Measurements from ENCODE around the gene TEAD1.

DNA sequence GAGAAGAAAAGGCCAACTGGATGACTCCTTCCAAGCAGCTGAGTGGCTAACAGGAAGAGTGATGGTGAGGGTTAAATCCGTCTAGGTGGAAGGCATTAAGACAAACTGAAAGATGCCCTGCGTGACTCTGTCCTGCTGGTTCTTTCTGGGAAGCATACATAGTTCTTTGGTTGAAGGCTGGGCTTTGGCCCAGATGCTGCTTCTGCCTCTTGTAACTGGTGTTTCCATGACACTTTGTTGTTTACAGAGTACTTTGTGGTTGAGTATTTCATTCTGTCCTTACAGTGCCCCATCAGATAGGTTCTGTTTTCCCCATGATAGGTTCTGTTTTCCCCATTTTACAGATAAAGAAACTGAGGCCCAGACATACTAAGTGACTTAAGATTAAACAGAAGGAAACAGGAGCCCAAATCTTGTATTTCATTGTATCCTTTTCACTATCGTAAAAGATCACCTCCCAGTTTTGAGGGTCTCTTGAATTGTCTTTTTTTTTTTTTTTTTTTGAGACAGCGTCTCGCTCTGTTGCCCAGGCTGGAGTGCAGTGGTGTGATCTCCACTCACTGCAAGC is 210.6 kb downstream of the TEAD1 start:
- no peak for TF ChIP-seq POLR2A (IDR thresholded peaks at IDR 0.05)
- no peak for TF ChIP-seq EP300 (IDR thresholded peaks at IDR 0.05)
- TF ChIP-seq, protein P1, sequence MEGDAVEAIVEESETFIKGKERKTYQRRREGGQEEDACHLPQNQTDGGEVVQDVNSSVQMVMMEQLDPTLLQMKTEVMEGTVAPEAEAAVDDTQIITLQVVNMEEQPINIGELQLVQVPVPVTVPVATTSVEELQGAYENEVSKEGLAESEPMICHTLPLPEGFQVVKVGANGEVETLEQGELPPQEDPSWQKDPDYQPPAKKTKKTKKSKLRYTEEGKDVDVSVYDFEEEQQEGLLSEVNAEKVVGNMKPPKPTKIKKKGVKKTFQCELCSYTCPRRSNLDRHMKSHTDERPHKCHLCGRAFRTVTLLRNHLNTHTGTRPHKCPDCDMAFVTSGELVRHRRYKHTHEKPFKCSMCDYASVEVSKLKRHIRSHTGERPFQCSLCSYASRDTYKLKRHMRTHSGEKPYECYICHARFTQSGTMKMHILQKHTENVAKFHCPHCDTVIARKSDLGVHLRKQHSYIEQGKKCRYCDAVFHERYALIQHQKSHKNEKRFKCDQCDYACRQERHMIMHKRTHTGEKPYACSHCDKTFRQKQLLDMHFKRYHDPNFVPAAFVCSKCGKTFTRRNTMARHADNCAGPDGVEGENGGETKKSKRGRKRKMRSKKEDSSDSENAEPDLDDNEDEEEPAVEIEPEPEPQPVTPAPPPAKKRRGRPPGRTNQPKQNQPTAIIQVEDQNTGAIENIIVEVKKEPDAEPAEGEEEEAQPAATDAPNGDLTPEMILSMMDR (IDR thresholded peaks at IDR 0.05) = no peak
